Measurements from ENCODE around the gene OR52L1.
"Not testable (repeated sequence)": the region's sequence is repeated elsewhere in the genome, so short reads cannot be mapped to it uniquely, and the experiment has no call there.

OR52L1 gene

GRCh38 chr11:5992604-5993251 is 5.9 kb upstream of the OR52L1 start:
- H3K36me3 ChIP-seq (ENCODE audit: control insufficient read depth in 2 of 2, insufficient read depth in 2 of 2, low read length in 2 of 2), result no peaks in the 10 kb centered on the region
- H3K9me3 ChIP-seq (ENCODE audit: control insufficient read depth in 2 of 2, low read length in 2 of 2), result no peaks in the 10 kb centered on the region
- no peak overlapping the region for H3K9ac ChIP-seq (ENCODE audit: low read length in 2 of 2)
- no peak overlapping the region for H3K27ac ChIP-seq (ENCODE audit: low read length)
- H3K27me3 ChIP-seq (ENCODE audit: control insufficient read depth in 1 of 2, insufficient read depth in 2 of 2, low read length in 2 of 2), result no peaks in the 10 kb centered on the region
- H3K4me1 ChIP-seq (ENCODE audit: control insufficient read depth, insufficient read depth, low read length), result no peaks in the 10 kb centered on the region
- no peak overlapping the region for H3K4me3 ChIP-seq (ENCODE audit: low read length in 2 of 2)

DNA sequence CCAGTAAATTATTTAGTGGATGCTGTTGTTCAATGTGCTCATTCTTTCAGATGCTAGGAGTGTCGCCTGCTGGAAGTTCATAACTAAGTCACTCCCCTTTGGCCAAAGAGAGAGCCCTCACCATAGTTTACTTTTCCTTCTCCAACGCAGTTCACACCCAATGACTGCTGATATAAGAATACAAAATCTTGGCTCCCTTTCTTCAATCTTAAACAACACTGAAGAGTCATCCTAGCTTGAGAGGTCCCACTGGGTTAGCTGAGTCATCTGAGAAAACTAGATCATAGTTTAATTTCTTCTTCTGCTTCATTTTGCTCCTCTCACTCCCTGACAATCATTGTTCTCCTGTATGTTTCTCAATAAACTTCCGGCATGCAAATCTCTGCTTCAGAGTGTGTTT is 5.4 kb upstream of the OR52L1 start:
- Histone ChIP-seq H3K4me3 (ENCODE audit: low read length in 2 of 2) (no peak overlapping the region), H3K36me3 (ENCODE audit: control insufficient read depth in 2 of 2, insufficient read depth in 2 of 2, low read length in 2 of 2) (no peaks in the 10 kb centered on the region), H3K9me3 (ENCODE audit: control insufficient read depth in 2 of 2, low read length in 2 of 2) (no peaks in the 10 kb centered on the region), H3K27ac (ENCODE audit: low read length) (no peak overlapping the region), H3K4me1 (ENCODE audit: control insufficient read depth, insufficient read depth, low read length) (no peaks in the 10 kb centered on the region), H3K9ac (ENCODE audit: low read length in 2 of 2) (no peak overlapping the region), H3K27me3 (ENCODE audit: control insufficient read depth in 1 of 2, insufficient read depth in 2 of 2, low read length in 2 of 2) (no peaks in the 10 kb centered on the region)

- no peaks in the 10 kb centered on the region for H3K9me3 ChIP-seq (ENCODE audit: control insufficient read depth in 2 of 2, low read length in 2 of 2)
- no peak overlapping the region for H3K9ac ChIP-seq (ENCODE audit: low read length in 2 of 2)
- no peaks in the 10 kb centered on the region for H3K36me3 ChIP-seq (ENCODE audit: control insufficient read depth in 2 of 2, insufficient read depth in 2 of 2, low read length in 2 of 2)
Observed at GRCh38 chr11:5989203-5989602, 2.4 kb upstream of the OR52L1 start.

DNA sequence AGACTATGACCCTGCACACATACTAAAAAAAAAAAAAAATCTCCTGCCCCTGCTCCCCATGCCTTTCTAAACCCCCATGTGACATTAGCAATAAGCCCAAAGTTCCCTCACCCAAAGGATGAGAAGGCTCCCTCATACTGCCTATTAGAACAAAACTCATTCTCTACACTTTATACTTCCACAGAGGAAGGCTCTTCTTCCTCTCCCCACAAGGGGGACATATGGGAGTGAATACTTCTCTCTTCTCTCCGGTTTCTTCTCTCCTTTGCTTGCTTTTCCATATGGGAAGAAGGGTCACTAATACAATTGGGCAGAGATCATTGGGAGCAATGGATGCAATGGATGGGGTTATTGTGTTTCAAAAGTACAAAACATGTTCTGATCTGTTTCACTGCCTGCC is 3.3 kb downstream of the OR52L1 start:
- Histone ChIP-seq H3K36me3 (ENCODE audit: control insufficient read depth in 2 of 2, insufficient read depth in 2 of 2, low read length in 2 of 2) (no peaks in the 10 kb centered on the region), H3K9me3 (ENCODE audit: control insufficient read depth in 2 of 2, low read length in 2 of 2) (peaks cover 2 to 6% of the 10 kb centered on the region in 2 donors), H3K4me1 (ENCODE audit: control insufficient read depth, insufficient read depth, low read length) (no peaks in the 10 kb centered on the region), H3K27me3 (ENCODE audit: control insufficient read depth in 1 of 2, insufficient read depth in 2 of 2, low read length in 2 of 2) (peaks cover 0 to 4% of the 10 kb centered on the region in 2 donors), H3K27ac (ENCODE audit: low read length) (no peak overlapping the region), H3K4me3 (ENCODE audit: low read length in 2 of 2) (no peak overlapping the region), H3K9ac (ENCODE audit: low read length in 2 of 2) (no peak overlapping the region)

More at GRCh38 chr11:5989203-5989602, 2.4 kb upstream of the OR52L1 start:
- Histone ChIP-seq H3K27ac (ENCODE audit: low read length) (no peak overlapping the region), H3K4me1 (ENCODE audit: control insufficient read depth, insufficient read depth, low read length) (no peaks in the 10 kb centered on the region), H3K4me3 (ENCODE audit: low read length in 2 of 2) (no peak overlapping the region), H3K27me3 (ENCODE audit: control insufficient read depth in 1 of 2, insufficient read depth in 2 of 2, low read length in 2 of 2) (peaks cover 0 to 2% of the 10 kb centered on the region in 2 donors)

DNA sequence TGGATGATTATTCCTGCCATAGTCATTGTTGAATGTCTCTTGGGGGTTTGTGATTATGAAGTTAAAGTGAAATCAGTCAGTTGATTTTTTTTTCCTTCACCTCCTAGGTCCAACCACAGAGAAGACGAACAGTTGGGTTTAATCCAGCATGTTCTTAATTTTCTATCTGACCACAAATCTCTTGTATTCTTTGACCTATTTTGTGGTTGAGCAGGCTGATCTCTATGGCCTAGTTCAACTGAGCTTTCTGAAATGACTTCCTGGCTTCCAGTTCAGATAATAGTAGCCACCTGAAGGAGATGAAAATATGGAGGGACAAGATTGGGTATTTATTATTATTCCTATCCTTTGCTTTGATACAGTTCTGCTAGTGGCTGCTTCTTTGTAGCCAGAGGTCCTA is 13.3 kb downstream of the OR52L1 start:
- Histone ChIP-seq H3K27ac (ENCODE audit: low read length) (no peak overlapping the region), H3K27me3 (ENCODE audit: control insufficient read depth in 1 of 2, insufficient read depth in 2 of 2, low read length in 2 of 2) (no peaks in the 10 kb centered on the region), H3K4me3 (ENCODE audit: low read length in 2 of 2) (no peak overlapping the region), H3K9ac (ENCODE audit: low read length in 2 of 2) (no peak overlapping the region), H3K9me3 (ENCODE audit: control insufficient read depth in 2 of 2, low read length in 2 of 2) (no peaks in the 10 kb centered on the region), H3K36me3 (ENCODE audit: control insufficient read depth in 2 of 2, insufficient read depth in 2 of 2, low read length in 2 of 2) (no peaks in the 10 kb centered on the region), H3K4me1 (ENCODE audit: control insufficient read depth, insufficient read depth, low read length) (no peaks in the 10 kb centered on the region)

DNA sequence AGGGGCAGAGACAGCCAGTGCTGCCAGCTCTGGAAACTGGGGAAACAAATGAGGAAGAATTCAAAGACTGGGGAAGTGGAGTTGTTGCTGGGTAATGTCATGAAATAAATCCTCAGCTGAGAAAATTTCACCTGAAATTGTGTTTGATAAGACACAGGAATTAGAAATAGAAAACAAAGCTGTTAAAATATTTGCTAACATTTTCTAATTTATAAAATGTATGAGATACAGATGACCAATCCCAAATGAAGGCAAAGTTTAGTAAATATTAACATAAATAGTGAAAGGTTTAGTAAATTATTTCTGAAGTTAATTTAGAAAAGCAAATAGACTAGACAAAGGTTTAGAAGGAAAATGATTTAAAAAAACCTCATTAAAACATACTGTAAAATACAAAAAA is 18.4 kb downstream of the OR52L1 start, which contains the start of gene OR56A5:
Gene OR56A5, minus strand, starts transcription at position 101 of the 400 bp plus-strand sequence. Its CDS starts 0 bp downstream, at position 101.
- Histone ChIP-seq H3K27me3 (ENCODE audit: control insufficient read depth in 1 of 2, insufficient read depth in 2 of 2, low read length in 2 of 2) (no peaks in the 10 kb centered on the region), H3K9me3 (ENCODE audit: control insufficient read depth in 2 of 2, low read length in 2 of 2) (peaks cover 3 to 5% of the 10 kb centered on the region in 2 donors), H3K36me3 (ENCODE audit: control insufficient read depth in 2 of 2, insufficient read depth in 2 of 2, low read length in 2 of 2) (no peaks in the 10 kb centered on the region), H3K4me3 (ENCODE audit: low read length in 2 of 2) (no peak within 1 kb of the TSS), H3K27ac (ENCODE audit: low read length) (no peak within 1 kb of the TSS), H3K9ac (ENCODE audit: low read length in 2 of 2) (no peak within 1 kb of the TSS), H3K4me1 (ENCODE audit: control insufficient read depth, insufficient read depth, low read length) (no peaks in the 10 kb centered on the region)

DNA sequence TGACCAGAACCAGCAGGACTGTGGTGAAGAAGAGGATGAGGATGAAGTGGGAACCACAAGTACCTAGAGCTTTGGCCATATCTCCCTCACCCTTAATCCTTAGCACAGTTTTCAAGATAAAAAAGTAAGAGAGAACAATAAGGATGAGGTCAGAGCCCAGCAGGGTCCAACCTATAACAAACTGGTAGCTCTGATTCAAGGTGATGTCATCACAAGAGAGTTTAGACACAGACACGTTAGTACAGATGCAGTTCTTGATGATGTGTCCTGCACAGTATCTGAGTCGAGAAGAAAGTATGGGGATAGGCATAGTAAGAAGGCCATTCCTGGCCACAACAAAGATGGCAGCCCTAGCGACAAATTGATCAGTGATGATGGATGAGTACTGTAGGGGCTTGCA is 19.1 kb downstream of the OR52L1 start:
- no peak overlapping the region for H3K9ac ChIP-seq (ENCODE audit: low read length in 2 of 2)
- no peaks in the 10 kb centered on the region for H3K36me3 ChIP-seq (ENCODE audit: control insufficient read depth in 2 of 2, insufficient read depth in 2 of 2, low read length in 2 of 2)
- H3K27ac ChIP-seq (ENCODE audit: low read length), result no peak overlapping the region
- H3K27me3 ChIP-seq (ENCODE audit: control insufficient read depth in 1 of 2, insufficient read depth in 2 of 2, low read length in 2 of 2), result no peaks in the 10 kb centered on the region
- peaks cover 5% of the 10 kb centered on the region in 2 donors for H3K9me3 ChIP-seq (ENCODE audit: control insufficient read depth in 2 of 2, low read length in 2 of 2)
- no peaks in the 10 kb centered on the region for H3K4me1 ChIP-seq (ENCODE audit: control insufficient read depth, insufficient read depth, low read length)
- H3K4me3 ChIP-seq (ENCODE audit: low read length in 2 of 2), result no peak overlapping the region

- Histone ChIP-seq H3K36me3 (ENCODE audit: control insufficient read depth in 2 of 2, insufficient read depth in 2 of 2, low read length in 2 of 2) (no peaks in the 10 kb centered on the region), H3K4me3 (ENCODE audit: low read length in 2 of 2) (no peak overlapping the region), H3K27ac (ENCODE audit: low read length) (no peak overlapping the region), H3K9me3 (ENCODE audit: control insufficient read depth in 2 of 2, low read length in 2 of 2) (peaks cover 5% of the 10 kb centered on the region in 2 donors), H3K9ac (ENCODE audit: low read length in 2 of 2) (no peak overlapping the region), H3K4me1 (ENCODE audit: control insufficient read depth, insufficient read depth, low read length) (no peaks in the 10 kb centered on the region), H3K27me3 (ENCODE audit: control insufficient read depth in 1 of 2, insufficient read depth in 2 of 2, low read length in 2 of 2) (no peaks in the 10 kb centered on the region)
Observed at GRCh38 chr11:5966958-5967357, 19.8 kb downstream of the OR52L1 start.

DNA sequence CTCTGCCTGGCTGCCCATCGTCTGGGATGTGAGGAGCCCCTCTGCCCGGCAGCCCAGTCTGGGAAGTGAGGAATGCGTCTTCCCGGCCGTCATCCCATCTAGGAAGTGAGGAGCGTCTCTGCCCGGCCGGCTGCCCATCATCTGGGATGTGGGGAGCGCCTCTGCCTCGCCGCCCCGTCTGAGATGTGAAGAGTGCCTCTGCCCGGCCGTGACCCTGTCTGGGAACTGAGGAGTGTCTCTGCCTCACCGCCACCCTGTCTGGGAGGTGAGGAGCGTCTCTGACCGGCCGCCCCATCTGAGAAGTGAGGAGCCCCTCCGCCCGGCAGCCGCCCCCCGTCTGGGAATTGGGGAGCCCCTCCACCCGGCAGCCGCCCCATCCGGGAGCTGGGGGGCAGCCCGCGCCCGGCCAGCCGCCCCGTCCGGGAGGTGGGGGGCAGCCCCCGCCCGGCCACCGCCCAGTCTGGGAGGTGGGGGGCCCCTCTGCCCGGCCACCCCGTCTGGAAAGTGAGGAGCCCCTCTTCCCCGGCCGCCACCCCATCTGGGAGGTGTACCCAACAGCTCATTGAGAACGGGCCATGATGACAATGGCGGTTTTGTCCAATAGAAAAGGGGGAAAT is 26.0 kb downstream of the OR52L1 start:
- H3K27ac ChIP-seq (ENCODE audit: low read length); H3K9me3 ChIP-seq (ENCODE audit: control insufficient read depth in 2 of 2, low read length in 2 of 2); H3K27me3 ChIP-seq (ENCODE audit: control insufficient read depth in 1 of 2, insufficient read depth in 2 of 2, low read length in 2 of 2); H3K9ac ChIP-seq (ENCODE audit: low read length in 2 of 2); H3K4me3 ChIP-seq (ENCODE audit: low read length in 2 of 2); H3K4me1 ChIP-seq (ENCODE audit: control insufficient read depth, insufficient read depth, low read length); H3K36me3 ChIP-seq (ENCODE audit: control insufficient read depth in 2 of 2, insufficient read depth in 2 of 2, low read length in 2 of 2): not testable (repeated sequence)

DNA sequence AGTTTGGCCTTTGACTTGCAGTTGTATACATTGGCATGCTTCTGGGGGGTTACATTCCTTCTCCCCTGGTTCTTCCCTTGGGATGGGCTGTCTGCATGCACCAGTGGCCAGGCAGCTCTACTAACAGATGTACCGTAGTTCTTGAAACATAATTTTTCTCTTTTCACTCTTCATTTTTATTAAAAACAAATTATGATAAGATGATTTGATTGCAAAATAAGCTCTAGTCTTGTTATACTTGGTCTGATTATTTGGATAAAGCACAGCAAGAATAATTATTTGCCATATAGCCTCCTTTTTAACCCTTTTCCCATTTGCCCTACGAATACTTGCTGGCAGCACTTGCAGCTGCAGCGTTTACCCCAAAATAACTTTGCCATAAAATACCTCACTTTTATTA is 31.2 kb downstream of the OR52L1 start:
- Histone ChIP-seq H3K4me3 (ENCODE audit: low read length in 2 of 2) (no peak overlapping the region), H3K36me3 (ENCODE audit: control insufficient read depth in 2 of 2, insufficient read depth in 2 of 2, low read length in 2 of 2) (no peaks in the 10 kb centered on the region), H3K9ac (ENCODE audit: low read length in 2 of 2) (no peak overlapping the region), H3K9me3 (ENCODE audit: control insufficient read depth in 2 of 2, low read length in 2 of 2) (no peaks in the 10 kb centered on the region), H3K27ac (ENCODE audit: low read length) (no peak overlapping the region), H3K27me3 (ENCODE audit: control insufficient read depth in 1 of 2, insufficient read depth in 2 of 2, low read length in 2 of 2) (no peaks in the 10 kb centered on the region), H3K4me1 (ENCODE audit: control insufficient read depth, insufficient read depth, low read length) (no peaks in the 10 kb centered on the region)

DNA sequence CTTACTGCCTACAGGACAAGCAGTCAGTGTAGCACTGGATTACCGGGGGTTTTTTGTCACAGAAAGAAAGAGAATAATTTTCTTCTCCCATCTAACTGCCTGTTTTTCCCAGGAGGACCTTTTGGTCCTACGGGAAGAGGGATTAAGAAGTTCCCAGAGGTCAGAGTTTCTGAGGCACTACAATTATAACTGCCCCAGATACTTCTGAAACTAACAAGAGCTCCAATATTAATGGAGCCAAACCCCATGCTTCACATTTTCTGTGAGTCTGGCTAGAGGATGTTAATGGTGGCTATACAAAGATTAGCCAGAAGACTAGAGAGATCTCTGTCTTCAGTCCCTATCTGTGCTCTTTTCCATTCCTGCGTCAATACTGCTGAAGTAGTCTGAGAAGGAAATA is 44.8 kb downstream of the OR52L1 start, which contains the start of gene OR56A3:
Gene OR56A3, plus strand, starts transcription at position 301 of the 400 bp plus-strand sequence. CDS start 5,096 bp downstream, outside the sequence.
- peaks cover 0 to 3% of the 10 kb centered on the region in 2 donors for H3K9me3 ChIP-seq (ENCODE audit: control insufficient read depth in 2 of 2, low read length in 2 of 2)
- H3K27me3 ChIP-seq (ENCODE audit: control insufficient read depth in 1 of 2, insufficient read depth in 2 of 2, low read length in 2 of 2), result peaks cover 0 to 2% of the 10 kb centered on the region in 2 donors
- no peaks in the 10 kb centered on the region for H3K4me1 ChIP-seq (ENCODE audit: control insufficient read depth, insufficient read depth, low read length)
- H3K9ac ChIP-seq (ENCODE audit: low read length in 2 of 2), result no peak within 1 kb of the TSS
- no peak within 1 kb of the TSS for H3K4me3 ChIP-seq (ENCODE audit: low read length in 2 of 2)
- no peak within 1 kb of the TSS for H3K27ac ChIP-seq (ENCODE audit: low read length)
- no peaks in the 10 kb centered on the region for H3K36me3 ChIP-seq (ENCODE audit: control insufficient read depth in 2 of 2, insufficient read depth in 2 of 2, low read length in 2 of 2)

All from stomach smooth muscle (tissue), 2 donors.